Thyroid gland (tissue), 4 donors: Measurements from ENCODE around the gene USP5.

Experiments
- CTCF ChIP-seq, 6 experiments: fragments of 200-600 bp in 3 of 6; fragments of 450-650 bp in 3 of 6; sonication (generic) in 3 of 6; IDR thresholded peaks; one replicate each; pipeline ENCODE4 v1.5.1; 2016 to 2019; ENCODE audit warnings: antibody characterized with exemption in 6 of 6, mild to moderate bottlenecking in 2 of 6, inconsistent platforms in 1 of 6, moderate library complexity in 1 of 6
- POLR2A ChIP-seq, 2 donors: fragments of 450-650 bp; IDR thresholded peaks; one replicate each; pipeline ENCODE4 v1.6.1; 2017; ENCODE audit warnings: antibody characterized with exemption in 2 of 2, mild to moderate bottlenecking in 2 of 2, moderate library complexity in 1 of 2

DNA sequence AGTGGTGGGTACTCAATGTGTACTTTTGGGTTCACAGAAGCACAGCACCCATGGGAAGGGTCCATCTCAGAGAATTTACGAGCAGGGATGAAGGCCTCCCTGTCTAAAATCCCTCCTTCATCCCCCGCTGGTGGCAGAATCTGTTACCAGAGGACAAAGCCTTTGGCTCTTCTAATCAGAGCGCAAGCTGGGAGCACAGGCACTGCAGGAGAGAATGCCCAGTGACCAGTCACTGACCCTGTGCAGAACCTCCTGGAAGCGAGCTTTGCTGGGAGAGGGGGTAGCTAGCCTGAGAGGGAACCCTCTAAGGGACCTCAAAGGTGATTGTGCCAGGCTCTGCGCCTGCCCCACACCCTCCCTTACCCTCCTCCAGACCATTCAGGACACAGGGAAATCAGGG lies 31.8 kb upstream of the USP5 start:
- no peak for TF ChIP-seq CTCF (IDR thresholded peaks at IDR 0.05)
- no peak for TF ChIP-seq POLR2A (IDR thresholded peaks at IDR 0.05)
